ENCODE results near the gene GPS1. TPM values are rescaled to one million over a fixed set of nuclear protein-coding genes. Genes with fewer than 3 reads are reported as not detected.

GPS1 gene
- total and polyA plus RNA-seq, 9 of the 15 experiments (the other 6 are each of a cell fraction or from before 2014, with no cell fraction given): 3.1 to 167 (median 69.9) TPM

DNA sequence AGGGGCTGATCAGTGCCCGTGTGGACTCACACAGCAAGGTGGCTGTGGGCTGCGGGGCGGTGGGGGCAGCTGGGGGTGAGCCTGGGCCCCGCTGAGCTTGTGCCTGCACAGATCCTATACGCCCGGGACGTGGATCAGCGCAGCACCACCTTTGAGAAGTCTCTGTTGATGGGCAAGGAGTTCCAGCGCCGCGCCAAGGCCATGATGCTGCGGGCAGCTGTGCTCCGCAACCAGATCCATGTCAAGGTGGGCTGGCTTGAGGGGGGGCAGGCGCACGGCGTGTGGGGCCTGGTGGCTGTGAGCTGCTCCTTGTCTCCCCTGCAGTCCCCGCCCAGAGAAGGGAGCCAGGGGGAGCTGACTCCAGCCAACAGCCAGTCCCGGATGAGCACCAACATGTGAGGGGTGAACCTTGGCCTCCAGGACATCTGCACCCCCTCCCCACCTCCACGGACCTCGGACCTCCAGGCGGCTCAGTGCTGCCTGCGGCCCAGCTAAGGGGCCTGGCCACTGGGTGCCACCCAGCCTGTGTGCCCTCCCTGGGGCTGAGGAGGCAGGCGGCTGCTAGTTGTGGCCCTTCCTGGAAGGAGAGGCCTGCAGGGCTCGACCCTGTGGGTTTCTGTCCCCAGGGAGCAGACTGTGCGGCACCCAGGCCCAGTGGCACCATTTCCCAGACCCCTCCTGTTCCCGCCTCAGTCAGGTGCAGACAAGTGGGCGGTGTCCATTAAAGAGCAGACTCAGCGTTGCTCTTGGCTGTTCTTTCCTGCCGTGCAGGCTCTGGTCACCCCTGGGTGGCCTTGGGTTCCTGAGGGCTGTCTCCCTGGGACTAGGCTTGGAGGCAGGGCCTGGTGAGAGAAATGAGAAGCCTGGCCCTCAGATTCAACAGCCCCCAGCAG is 5.3 kb downstream of the GPS1 start:
- Histone ChIP-seq H3K36me3 (ENCODE audit: control insufficient read depth, insufficient read depth, low read length) (peaks cover 90% of the 10 kb centered on the region; the same call in 2 of the 3 replicates), H3K9me1 (ENCODE audit: control insufficient read depth, insufficient read depth, low read length) (no peaks in the 10 kb centered on the region), H3K9ac (ENCODE audit: insufficient read depth in 1 of 2, low read depth in 2 of 2, low read length in 2 of 2) (peak overlapping the region in 1 of 2 experiments; percentile 79; a peak in 2 of 4 replicates), H2AFZ (ENCODE audit: low read depth, low read length) (no peak overlapping the region), H3K4me1 (replicated peaks in 1 of 2; ENCODE audit: control insufficient read depth in 2 of 2, insufficient read depth in 2 of 2, low read length in 2 of 2) (peaks cover 0 to 90% of the 10 kb centered on the region in 2 experiments; a peak in 3 of 5 replicates), H3K4me3 (no peak overlapping the region), H3K27ac (ENCODE audit: extremely low read depth, low read depth, low read length) (no peak overlapping the region), H3K9me3 (replicated peaks; ENCODE audit: control insufficient read depth, insufficient read depth, low read depth, low read length) (no peaks in the 10 kb centered on the region), H4K20me1 (replicated peaks; ENCODE audit: control insufficient read depth, insufficient read depth, low read length) (peaks cover 11% of the 10 kb centered on the region), H3K79me2 (ENCODE audit: control insufficient read depth, insufficient read depth, low read length) (peaks cover 15% of the 10 kb centered on the region), H3K4me2 (ENCODE audit: insufficient read depth, low read length) (no peak overlapping the region), H3K27me3 (ENCODE audit: control insufficient read depth in 2 of 2, insufficient read depth in 2 of 2, low read length in 2 of 2) (no peaks in the 10 kb centered on the region)
- TSS peak; percentile 41 for BruUV-seq (replicated peaks)
- 81% methylated on average over 21 of the region's 29 CpGs for WGBS (ENCODE audit: insufficient coverage, low coverage, missing lambda C conversion rate)
- FAIRE-seq (no peak), ATAC-seq (peak; percentile 18), DNase-seq (ENCODE audit: extremely low read depth in 1 of 4, low spot score in 3 of 4) (no peak)
- ChIA-PET POLR2A (interaction anchor here (0.6 to 0.9 kb wide), 4 partner anchors 10 to 28 kb away, joined by 3 to 4 read pairs (median 4); no protein-coding TSS in a partner anchor), CTCF (ENCODE audit: low intra/inter-chr PET ratio) (no interaction called here)
- in situ Hi-C loops (cut with MboI) (no loop called here), intact Hi-C loops (cut with micrococcal nuclease) (no loop called here)
- TF ChIP-seq EP300 (IDR thresholded peaks at IDR 0.05; ENCODE audit: low read length): no peak
- TF ChIP-seq TBP (optimal IDR thresholded peaks at IDR 0.05; ENCODE audit: low read depth, low read length): no peak
- TF ChIP-seq, protein P1, sequence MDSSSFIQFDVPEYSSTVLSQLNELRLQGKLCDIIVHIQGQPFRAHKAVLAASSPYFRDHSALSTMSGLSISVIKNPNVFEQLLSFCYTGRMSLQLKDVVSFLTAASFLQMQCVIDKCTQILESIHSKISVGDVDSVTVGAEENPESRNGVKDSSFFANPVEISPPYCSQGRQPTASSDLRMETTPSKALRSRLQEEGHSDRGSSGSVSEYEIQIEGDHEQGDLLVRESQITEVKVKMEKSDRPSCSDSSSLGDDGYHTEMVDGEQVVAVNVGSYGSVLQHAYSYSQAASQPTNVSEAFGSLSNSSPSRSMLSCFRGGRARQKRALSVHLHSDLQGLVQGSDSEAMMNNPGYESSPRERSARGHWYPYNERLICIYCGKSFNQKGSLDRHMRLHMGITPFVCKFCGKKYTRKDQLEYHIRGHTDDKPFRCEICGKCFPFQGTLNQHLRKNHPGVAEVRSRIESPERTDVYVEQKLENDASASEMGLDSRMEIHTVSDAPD (CRISPR knock-in tag; IDR thresholded peaks at IDR 0.05): no peak
- TF ChIP-seq HEY1 (CRISPR knock-in tag; IDR thresholded peaks at IDR 0.05; ENCODE audit: borderline replicate concordance): no peak
- TF ChIP-seq HNRNPL (IDR thresholded peaks at IDR 0.05; ENCODE audit: low read depth, low read length): 0 out of 2 replicates have a peak, but pooled peaks have one; percentile 13
- no peak for TF ChIP-seq ZNF282 (CRISPR knock-in tag; IDR thresholded peaks at IDR 0.05)
- peak; percentile 61 for TF ChIP-seq SNRNP70 (optimal IDR thresholded peaks at IDR 0.05; ENCODE audit: low read depth, low read length)
- TF ChIP-seq, protein P2, sequence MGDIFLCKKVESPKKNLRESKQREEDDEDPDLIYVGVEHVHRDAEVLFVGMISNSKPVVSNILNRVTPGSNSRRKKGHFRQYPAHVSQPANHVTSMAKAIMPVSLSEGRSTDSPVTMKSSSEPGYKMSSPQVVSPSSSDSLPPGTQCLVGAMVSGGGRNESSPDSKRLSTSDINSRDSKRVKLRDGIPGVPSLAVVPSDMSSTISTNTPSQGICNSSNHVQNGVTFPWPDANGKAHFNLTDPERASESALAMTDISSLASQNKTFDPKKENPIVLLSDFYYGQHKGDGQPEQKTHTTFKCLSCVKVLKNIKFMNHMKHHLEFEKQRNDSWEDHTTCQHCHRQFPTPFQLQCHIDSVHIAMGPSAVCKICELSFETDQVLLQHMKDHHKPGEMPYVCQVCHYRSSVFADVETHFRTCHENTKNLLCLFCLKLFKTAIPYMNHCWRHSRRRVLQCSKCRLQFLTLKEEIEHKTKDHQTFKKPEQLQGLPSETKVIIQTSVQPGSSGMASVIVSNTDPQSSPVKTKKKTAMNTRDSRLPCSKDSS (IDR thresholded peaks at IDR 0.05; ENCODE audit: low read depth, partially characterized antibody): no peak
- peak; percentile 49; the same call in 1 of the 2 replicates for TF ChIP-seq POLR2AphosphoS2 (IDR thresholded peaks at IDR 0.05; ENCODE audit: low read length)
- TF ChIP-seq POLR2A (conservative IDR thresholded peaks at IDR 0.05): peak; percentile 55
- no peak for TF ChIP-seq KAT8 (IDR thresholded peaks at IDR 0.05; ENCODE audit: low read depth)
- peak; percentile 73 for TF ChIP-seq POLR2G (IDR thresholded peaks at IDR 0.05; ENCODE audit: low read depth, low read length)
- peak; percentile 92 for TF ChIP-seq RBM22 (IDR thresholded peaks at IDR 0.05; ENCODE audit: low read depth, low read length, poor library complexity, severe bottlenecking)
- peak; percentile 24 for TF ChIP-seq POLR2B (IDR thresholded peaks at IDR 0.05; ENCODE audit: low read depth, partially characterized antibody)
- peak; percentile 59 for TF ChIP-seq RBFOX2 (IDR thresholded peaks at IDR 0.05; ENCODE audit: low read depth, low read length)
- TF ChIP-seq CHD1 (IDR thresholded peaks at IDR 0.05; ENCODE audit: low read length): no peak

Data from K562 (cell line).